Measurements from ENCODE around the gene CDC37.

- TF ChIP-seq CTCF (optimal IDR thresholded peaks at IDR 0.05 in 1 of 3, IDR thresholded peaks at IDR 0.05 in 1 of 3, conservative IDR thresholded peaks at IDR 0.05 in 1 of 3; ENCODE audit: extremely low read depth in 1 of 3, insufficient read depth in 2 of 3, low read length in 3 of 3) (no peak), EZH2 (IDR thresholded peaks at IDR 0.05; ENCODE audit: low read length) (no peak)
These were observed 18.7 kb upstream of the CDC37 start for GRCh38 chr19:10422046-10422461.
